ENCODE measurements around the gene RASD1. TPM values are rescaled to one million over a fixed set of nuclear protein-coding genes. Genes with fewer than 3 reads are reported as not detected.

Gene RASD1
- total RNA-seq, 1 experiment from 2014 or later, result 6.0 TPM

GRCh38 chr17:17510456-17511292, 14.5 kb upstream of the RASD1 start:
- no peak for DNase-seq (ENCODE audit: low spot score)

DNA sequence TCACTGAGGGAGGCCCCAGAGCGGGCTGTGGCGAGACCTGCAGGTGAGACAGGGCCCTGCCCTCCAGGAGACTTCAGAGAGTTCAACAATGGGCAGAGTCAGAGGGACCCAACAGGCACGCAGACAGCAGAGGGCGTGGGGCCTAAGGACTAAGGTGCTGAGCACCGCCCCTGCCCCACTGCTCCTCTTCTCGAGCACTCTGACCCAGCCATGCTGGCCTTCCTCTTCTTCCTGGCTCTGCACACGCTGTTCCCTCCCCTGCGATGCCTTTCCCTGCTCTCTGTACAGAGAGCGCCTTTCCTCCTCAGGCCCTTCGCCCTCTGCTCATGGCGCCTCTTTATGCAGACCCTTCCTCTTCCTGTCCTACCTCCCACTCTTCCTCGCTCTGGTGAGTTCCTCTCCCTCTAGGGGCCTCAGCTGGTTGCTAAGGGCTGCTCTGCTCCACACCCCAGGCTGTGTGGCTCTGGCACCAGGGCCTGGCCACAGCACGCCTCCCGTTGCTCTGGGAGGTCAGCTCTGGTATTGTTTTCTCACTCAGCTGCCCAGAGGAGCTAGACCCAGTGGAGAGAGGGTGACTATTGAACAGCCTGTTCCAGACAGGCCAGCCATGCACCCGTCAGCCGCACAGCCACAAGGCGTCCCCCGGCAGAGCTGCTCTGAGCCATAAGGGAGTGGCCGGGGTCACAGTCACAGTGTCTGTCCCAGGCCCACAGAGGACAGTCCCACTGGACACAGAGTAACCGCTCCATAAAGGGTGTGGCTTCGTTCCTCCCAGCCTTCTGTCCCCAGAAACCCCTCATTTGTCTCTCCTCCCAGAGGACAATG, 13.6 kb upstream of the RASD1 start:
- DNase-seq (ENCODE audit: low spot score), result peak; percentile 25

DNA sequence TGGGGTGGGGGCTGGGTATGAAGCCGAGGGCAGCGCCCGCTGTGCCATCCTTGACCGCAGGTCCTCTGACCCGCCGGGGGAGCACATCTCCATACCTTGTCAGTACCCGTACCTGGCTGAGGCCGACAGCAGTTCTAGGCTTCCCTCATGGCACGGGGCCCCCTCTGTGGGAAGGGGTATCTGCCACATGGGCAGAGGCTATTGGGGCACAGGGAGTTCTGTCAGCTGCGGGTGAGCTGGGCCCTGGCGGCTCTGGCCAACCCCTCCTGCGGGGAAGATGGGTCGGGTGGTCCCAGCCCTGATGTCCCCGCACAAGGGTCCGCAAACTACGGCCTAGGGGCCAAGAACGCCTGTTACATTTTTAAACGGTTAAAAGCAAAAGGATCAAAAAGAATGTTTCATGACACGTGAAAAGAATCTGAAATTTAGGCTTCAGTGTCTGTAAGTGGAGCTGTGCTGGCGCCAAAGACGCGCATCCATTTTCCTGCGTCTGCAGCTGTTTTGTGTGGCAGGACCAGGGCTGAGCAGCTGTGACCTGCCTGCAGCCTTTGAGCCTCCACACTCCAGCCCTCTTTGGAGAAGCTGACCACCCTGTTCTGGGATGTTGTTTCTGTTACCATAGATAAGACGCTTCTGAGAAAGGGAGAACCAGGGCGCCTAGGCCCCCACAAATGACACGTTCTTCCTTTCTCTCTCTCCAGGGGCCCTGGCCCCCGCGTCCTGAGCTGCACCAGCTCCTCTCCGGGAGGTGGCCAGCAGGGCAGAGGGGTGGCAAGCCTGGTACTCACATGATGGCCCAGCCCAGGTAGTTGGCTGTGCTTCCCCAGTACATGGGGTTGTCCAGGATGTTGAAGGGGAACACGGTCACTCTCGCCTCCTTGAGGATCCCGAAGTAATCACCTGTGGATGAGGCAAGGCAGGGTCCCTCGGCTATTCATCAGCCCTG, 12.7 kb upstream of the RASD1 start:
- DNase-seq (ENCODE audit: low spot score), result no peak

GRCh38 chr17:17508019-17508535, 11.9 kb upstream of the RASD1 start:
- DNase-seq (ENCODE audit: low spot score), result no peak

DNA sequence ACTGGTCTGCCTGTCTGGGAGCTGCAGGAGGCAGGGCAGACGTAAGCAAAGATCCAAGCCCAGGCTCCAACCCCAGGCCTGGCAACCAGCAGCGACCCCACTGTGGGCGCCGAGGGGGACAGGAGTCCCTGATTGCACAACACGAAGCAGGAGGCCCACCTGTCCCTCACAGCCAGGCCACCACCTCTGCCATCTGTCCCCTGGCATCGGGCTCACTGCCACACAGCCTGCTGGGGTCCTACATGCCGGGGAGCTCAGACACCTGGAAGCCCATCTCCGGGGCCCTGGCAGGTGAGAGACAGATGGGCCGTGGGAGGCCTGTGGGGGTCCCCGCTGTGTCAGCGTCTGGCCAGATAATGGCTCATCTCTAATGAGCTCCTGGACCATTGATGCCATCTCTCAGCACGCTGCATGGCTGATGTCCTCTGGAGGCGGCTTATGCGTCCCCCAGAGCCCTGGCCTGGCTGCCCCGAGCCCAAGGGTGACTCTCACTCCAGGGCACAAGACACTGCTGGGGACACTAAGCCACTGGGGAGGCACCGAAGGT, 11.3 kb upstream of the RASD1 start:
- DNase-seq (ENCODE audit: low spot score), result no peak

DNA sequence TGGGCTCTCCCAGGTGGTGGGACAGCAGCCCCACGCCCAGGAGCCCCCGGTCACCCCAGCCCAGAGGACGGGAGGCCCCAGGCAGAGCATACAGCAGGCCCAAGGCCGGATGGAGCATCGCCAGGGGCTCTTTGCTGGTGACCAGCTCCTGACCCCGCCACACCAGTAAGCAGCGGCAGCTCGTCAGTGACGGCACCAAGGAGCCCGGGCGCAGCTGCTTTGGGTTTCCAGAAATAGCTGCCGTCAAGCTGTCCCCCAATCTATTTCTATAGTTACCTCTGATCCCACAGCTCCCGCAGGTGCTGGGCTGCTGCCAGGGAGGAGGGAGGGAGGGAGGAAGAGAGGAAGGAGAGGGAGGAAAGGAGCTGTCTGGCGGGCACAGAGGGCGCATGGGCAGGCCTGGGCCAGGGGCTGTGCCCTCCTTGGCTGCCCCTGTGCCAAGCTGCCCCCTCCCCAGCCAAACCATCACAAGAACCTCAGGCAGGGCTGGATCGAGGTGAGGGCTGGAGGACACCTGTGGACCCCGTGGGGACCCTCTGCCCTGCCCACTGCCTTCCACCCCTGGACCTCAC, 10.8 kb upstream of the RASD1 start:
- no peak for DNase-seq (ENCODE audit: low spot score)

- DNase-seq (ENCODE audit: low spot score), result no peak
Observed at GRCh38 chr17:17506181-17506741, 10.1 kb upstream of the RASD1 start.

- DNase-seq (ENCODE audit: low spot score), result no peak
Observed at GRCh38 chr17:17505610-17506171, 9.5 kb upstream of the RASD1 start.

- DNase-seq (ENCODE audit: low spot score), result no peak
Observed at GRCh38 chr17:17505151-17505550, 9.0 kb upstream of the RASD1 start.

GRCh38 chr17:17504341-17505140, 8.3 kb upstream of the RASD1 start:
- no peak for DNase-seq (ENCODE audit: low spot score)

DNA sequence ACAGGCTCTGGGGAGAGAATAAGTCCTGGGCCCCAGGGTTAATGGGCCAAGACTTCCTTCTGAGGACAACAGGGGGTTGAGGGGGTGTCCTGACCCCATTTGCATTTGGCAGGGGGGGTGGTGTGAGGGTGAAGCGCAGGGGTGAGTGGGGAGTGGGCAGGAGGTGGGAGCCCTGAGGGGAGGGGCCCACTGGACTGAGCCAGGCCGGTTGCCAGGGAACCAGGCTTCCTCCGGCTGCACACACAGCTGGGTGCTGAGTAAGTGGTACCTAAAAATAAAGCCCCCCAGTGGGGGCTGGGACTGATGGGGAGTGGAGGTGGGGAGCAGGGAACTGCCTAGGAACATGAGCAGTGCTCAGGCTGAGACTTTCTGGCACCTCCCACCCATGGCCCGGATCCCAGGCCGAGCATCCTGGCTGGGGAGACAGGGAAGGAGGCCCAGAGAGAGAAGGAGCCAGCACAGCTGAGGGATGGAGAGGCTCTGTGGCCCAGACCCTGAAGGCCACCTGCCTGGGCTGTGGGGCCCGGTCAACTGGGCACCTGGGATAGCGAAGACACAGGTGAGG, 7.5 kb upstream of the RASD1 start:
- no peak for DNase-seq (ENCODE audit: low spot score)

- no peak for DNase-seq (ENCODE audit: low spot score)
Observed at GRCh38 chr17:17502741-17503565, 6.8 kb upstream of the RASD1 start.

DNA sequence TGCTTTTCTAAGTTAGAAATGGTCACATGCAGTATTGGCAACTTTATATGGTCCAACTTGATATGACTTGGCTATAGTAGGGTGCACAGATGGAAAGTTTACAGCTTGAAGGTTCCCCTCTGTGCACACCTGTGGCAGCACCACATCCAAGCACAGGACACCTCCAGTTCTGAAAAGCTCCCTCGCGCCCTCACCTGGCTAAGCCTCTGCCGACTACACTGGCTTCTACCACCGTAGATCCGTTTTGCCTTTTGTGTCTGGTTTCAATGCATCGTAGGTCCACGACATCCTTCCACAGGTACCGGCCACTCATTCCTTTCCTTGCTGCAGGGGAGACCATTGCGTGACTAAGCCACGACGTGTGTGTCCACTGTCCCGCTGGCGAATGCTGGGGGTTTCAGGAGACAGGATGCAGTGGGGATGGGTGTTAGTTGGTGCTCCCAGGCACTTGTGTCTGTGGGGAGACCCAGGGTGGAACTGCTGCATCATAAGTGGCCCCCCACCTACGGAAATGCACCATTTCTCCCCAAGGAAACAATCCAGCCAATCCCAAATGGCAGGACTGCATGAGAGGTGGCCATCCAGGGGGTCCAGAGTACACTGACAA, 4.9 kb upstream of the RASD1 start:
- DNase-seq (ENCODE audit: low spot score), result peak; percentile 68

DNA sequence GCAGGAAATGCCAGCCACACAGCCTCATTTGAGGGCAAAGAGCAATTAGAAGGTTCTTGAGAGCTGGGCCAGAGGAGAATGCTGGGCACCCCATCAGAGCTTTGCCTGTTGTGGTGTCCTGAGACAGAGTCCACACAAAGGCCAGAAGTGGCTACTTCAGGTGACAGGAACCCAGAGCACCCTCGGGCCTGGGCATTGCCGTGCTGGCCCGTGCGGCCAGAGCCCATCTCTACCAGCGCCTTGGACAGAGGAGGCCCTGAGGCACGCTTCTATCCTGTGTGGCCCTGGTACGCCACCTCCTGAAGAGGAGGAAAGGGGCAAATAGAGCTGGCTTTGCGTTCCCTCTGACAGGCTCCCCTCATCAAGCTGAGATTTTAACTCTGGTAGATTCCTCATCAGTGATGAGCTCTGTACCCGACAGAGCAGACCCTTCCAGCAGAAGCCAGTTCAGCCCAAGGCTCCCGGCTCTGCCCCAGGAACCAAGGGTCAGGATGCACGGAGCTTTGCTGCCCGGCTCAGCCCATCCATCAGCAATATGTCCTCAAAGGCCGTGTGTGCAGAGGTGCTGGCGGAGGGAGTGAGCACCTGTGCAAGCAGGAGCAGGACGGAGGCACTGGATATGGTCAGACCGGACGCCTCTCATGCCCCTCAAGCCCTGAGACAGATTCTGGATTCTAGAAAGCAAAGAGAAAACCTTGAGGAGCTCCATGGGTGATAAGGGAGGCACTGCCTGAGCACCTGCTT, 3.4 kb upstream of the RASD1 start:
- DNase-seq (ENCODE audit: low spot score), result no peak

DNA sequence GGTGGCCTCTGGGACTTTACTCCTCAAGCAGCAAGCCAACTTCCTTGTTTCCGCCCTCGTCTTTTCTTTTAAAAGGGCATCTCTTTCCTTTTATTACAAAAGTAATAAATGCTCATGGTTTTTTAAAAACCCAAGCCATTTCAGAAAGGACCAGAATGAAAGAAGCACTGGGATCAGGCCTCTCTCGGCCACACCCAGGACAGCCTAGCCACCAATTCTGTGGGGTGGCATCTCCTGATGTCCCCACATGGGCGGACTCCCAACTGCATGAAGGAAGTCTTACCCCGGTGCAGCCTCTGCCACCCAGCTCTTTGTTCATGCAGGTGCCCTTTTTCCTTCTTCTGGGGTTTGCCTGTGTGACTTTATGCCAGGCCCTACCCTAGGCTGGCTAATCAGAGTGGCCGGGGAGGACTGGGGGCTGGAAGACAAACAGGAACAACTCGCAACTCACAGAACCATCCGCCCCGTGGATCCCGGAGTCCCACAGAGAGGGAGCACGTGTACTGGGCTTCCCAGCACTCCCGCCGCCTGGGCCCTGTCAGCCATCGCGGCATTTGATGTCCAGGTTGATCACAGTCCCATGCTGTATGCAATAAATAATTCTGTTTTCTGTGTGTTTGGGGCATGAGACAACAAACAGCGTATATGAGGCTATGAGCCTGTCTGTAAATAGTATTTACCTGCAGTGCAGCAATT, 2.6 kb upstream of the RASD1 start:
- DNase-seq (ENCODE audit: low spot score), result no peak

GRCh38 chr17:17497845-17498520, 1.8 kb upstream of the RASD1 start:
- no peak for DNase-seq (ENCODE audit: low spot score)
